Ovary (tissue), 3 donors: ENCODE measurements around the gene GSC.

Source experiments
- EP300 ChIP-seq: sonication (generic); formaldehyde crosslinking; IDR thresholded peaks from one replicate; pipeline ENCODE4 v1.6.1; 2017; ENCODE audit warnings: antibody characterized with exemption
- POLR2A ChIP-seq: fragments of 450-650 bp; IDR thresholded peaks from one replicate; pipeline ENCODE4 v1.6.1; 2017; ENCODE audit warnings: antibody characterized with exemption, mild to moderate bottlenecking, moderate library complexity
- TF ChIP-seq, protein P1 (sequence below), 3 donors: fragments of 450-650 bp in 2 of 3; fragments of 200-600 bp in 1 of 3; IDR thresholded peaks; one replicate each; pipeline versions ENCODE4 v1.5.1 to v1.8.0; 2016 to 2022; ENCODE audit warnings: antibody characterized with exemption in 3 of 3, mild to moderate bottlenecking in 1 of 3
- donor health status: DM: no; HTN: no; CAD: no.

DNA sequence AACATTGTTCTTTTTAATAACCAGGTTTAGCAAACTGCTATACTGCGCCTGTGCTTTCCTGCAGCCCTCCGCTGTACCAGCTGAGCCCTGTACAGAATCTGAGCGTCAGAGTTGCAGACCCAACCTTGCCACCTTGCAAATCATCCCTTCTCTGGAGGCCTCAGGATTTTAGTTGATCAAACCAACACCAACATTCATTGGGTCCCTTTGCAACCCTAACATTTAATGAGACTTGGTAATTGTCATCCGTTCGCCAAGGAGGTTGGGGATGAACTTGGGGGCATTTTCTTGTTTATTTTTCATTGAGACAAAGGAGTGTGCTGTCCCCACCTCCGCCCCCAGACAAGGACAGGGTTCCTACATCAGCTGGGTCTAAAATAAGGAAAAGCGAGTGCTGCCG lies 2.6 kb upstream of the GSC start:
- TF ChIP-seq, protein P1, sequence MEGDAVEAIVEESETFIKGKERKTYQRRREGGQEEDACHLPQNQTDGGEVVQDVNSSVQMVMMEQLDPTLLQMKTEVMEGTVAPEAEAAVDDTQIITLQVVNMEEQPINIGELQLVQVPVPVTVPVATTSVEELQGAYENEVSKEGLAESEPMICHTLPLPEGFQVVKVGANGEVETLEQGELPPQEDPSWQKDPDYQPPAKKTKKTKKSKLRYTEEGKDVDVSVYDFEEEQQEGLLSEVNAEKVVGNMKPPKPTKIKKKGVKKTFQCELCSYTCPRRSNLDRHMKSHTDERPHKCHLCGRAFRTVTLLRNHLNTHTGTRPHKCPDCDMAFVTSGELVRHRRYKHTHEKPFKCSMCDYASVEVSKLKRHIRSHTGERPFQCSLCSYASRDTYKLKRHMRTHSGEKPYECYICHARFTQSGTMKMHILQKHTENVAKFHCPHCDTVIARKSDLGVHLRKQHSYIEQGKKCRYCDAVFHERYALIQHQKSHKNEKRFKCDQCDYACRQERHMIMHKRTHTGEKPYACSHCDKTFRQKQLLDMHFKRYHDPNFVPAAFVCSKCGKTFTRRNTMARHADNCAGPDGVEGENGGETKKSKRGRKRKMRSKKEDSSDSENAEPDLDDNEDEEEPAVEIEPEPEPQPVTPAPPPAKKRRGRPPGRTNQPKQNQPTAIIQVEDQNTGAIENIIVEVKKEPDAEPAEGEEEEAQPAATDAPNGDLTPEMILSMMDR (IDR thresholded peaks at IDR 0.05): no peak
- TF ChIP-seq POLR2A: no peak
- no peak for TF ChIP-seq EP300
